Neural progenitor cell (in vitro differentiated cells): ENCODE measurements around the gene FABP1. TPM values are rescaled to one million over a fixed set of nuclear protein-coding genes. Genes with fewer than 3 reads are reported as not detected.

ENCODE experiments used
- DNase-seq: peaks from one replicate; pipeline ENCODE4 v3.0.0-alpha.2; 2016; ENCODE audit warnings: low spot score
- H2AFZ ChIP-seq: fragments of 200-600 bp; sonication (generic); replicated peaks from 2 replicates; pipeline ENCODE4 v1.6.1; 2016; ENCODE audit warnings: antibody characterized with exemption
- H3F3A ChIP-seq: fragments of 200-600 bp; sonication (generic); 2 replicates; pipeline ENCODE4 v1.6.1; 2016; ENCODE audit warnings: antibody characterized with exemption, low read depth
- H3K27ac ChIP-seq: fragments of 200-600 bp; sonication (generic); 2 replicates; pipeline ENCODE4 v1.5.1; 2016; ENCODE audit warnings: mild to moderate bottlenecking
- H3K27me3 ChIP-seq: fragments of 200-600 bp; sonication (generic); 2 replicates; pipeline ENCODE4 v1.6.1; 2016; ENCODE audit warnings: mild to moderate bottlenecking, moderate library complexity
- H3K36me3 ChIP-seq: fragments of 200-600 bp; sonication (generic); 2 replicates; pipeline ENCODE4 v1.5.1; 2016
- H3K4me1 ChIP-seq: fragments of 200-600 bp; sonication (generic); 2 replicates; pipeline ENCODE4 v1.6.1; 2016; ENCODE audit warnings: mixed run types
- H3K4me2 ChIP-seq: fragments of 200-600 bp; sonication (generic); 2 replicates; pipeline ENCODE4 v1.6.1; 2016
- H3K4me3 ChIP-seq: fragments of 200-600 bp; sonication (generic); 2 replicates; pipeline ENCODE4 v1.5.1; 2016
- H3K79me2 ChIP-seq: fragments of 200-600 bp; sonication (generic); 2 replicates; pipeline ENCODE4 v1.6.1; 2016; ENCODE audit warnings: low read depth
- H3K9ac ChIP-seq: fragments of 200-600 bp; sonication (generic); 2 replicates; pipeline ENCODE4 v1.6.1; 2016
- H3K9me3 ChIP-seq: fragments of 200-600 bp; sonication (generic); 2 replicates; pipeline ENCODE4 v1.5.1; 2016; ENCODE audit warnings: low read depth
- H4K20me1 ChIP-seq: fragments of 200-600 bp; sonication (generic); 2 replicates; pipeline ENCODE4 v1.6.1; 2016; ENCODE audit warnings: low read depth
- H3K27ac Mint-ChIP-seq: 3 replicates; pipeline ENCODE4 v1.8.0; 2021; ENCODE audit warnings: mixed read lengths
- H3K27me3 Mint-ChIP-seq: 2 replicates; pipeline ENCODE4 v1.8.0; 2022; ENCODE audit warnings: low read depth, mild to moderate bottlenecking, inconsistent platforms, moderate library complexity, mixed read lengths; ENCODE audit not compliant: insufficient read depth
- H3K36me3 Mint-ChIP-seq: 3 replicates; pipeline ENCODE4 v1.8.0; 2021; ENCODE audit warnings: mixed read lengths
- H3K4me1 Mint-ChIP-seq: 3 replicates; pipeline ENCODE4 v1.8.0; 2021; ENCODE audit warnings: mixed read lengths
- H3K4me3 Mint-ChIP-seq: 3 replicates; pipeline ENCODE4 v1.8.0; 2021; ENCODE audit warnings: mild to moderate bottlenecking, moderate library complexity, mixed read lengths
- H3K9me3 Mint-ChIP-seq: 3 replicates; pipeline ENCODE4 v1.8.0; 2020; ENCODE audit warnings: mixed read lengths
- CTCF ChIP-seq: fragments of 200-600 bp; sonication (generic); IDR thresholded peaks from 2 replicates; pipeline ENCODE4 v1.5.1; 2017; ENCODE audit warnings: antibody characterized with exemption, mild to moderate bottlenecking
- EZH2 ChIP-seq: fragments of 200-600 bp; sonication (generic); IDR thresholded peaks from 2 replicates; pipeline ENCODE4 v1.6.1; 2017; ENCODE audit warnings: antibody characterized with exemption, mild to moderate bottlenecking, moderate library complexity
- EZH2phosphoT487 ChIP-seq: fragments of 200-600 bp; sonication (generic); IDR thresholded peaks from 2 replicates; pipeline ENCODE4 v1.6.1; 2017; ENCODE audit warnings: antibody characterized with exemption
- total RNA-seq: library from RNA; depleted of rRNA; stranded (reverse); fragments of >200 nt; gene quantifications from 2 replicates; pipeline ENCODE4 v1.2.3, GENCODE V29; 2015; ENCODE audit warnings: low replicate concordance

The FABP1 gene
- total RNA-seq, 1 donor from 2014 or later: not detected

DNA sequence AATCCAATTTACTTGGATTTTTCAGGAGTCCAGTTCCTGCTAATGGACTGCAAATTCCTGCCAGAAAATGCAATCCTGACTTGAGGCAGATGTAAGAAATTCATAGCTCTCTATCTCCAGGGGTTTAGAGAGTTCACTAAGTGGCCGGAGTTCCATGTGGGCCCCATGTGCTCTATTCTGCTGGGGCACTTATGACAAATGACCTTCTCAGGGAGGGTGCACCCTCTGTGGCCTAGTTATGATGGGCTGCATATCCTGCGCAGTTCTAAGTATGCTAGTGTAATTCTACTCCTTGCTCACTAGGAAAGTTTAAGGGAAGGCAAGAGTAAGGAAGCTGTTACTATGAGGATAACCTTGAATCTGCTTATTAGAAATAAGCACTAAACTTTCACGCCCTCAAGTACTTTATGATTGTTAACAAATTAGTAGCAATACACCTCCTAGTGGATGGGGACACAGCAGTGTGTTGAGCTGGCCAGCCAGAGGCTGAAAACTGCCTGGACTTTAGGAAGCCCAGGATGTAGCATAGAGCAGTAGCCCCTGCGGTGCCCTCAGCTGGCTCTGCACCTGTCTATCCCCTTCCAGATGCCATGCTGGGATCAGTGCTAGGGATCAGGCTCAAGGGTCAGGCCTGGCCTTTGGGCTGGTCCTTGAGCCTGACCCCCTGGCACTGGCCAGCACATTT lies 45.8 kb downstream of the FABP1 start:
- Histone ChIP-seq H3K36me3 (no peaks in the 10 kb centered on the region), H4K20me1 (no peaks in the 10 kb centered on the region), H3K27ac (no peak overlapping the region), H3K4me1 (peaks cover 4% of the 10 kb centered on the region), H3K27me3 (no peaks in the 10 kb centered on the region), H3K79me2 (no peaks in the 10 kb centered on the region), H3K4me3 (no peak overlapping the region), H3F3A (no peaks in the 10 kb centered on the region), H2AFZ (no peak overlapping the region), H3K9ac (no peak overlapping the region), H3K9me3 (no peaks in the 10 kb centered on the region), H3K4me2 (no peak overlapping the region)
- H3K9me3 Mint-ChIP-seq: no peaks in the 10 kb centered on the region
- no peak overlapping the region for H3K4me3 Mint-ChIP-seq
- TF ChIP-seq EZH2 (no peak), CTCF (no peak), EZH2phosphoT487 (no peak)
- DNase-seq: no peak
- H3K27ac Mint-ChIP-seq: no peak overlapping the region
- peaks cover 23% of the 10 kb centered on the region for H3K4me1 Mint-ChIP-seq
- peaks cover 2% of the 10 kb centered on the region for H3K27me3 Mint-ChIP-seq
- no peaks in the 10 kb centered on the region for H3K36me3 Mint-ChIP-seq

DNA sequence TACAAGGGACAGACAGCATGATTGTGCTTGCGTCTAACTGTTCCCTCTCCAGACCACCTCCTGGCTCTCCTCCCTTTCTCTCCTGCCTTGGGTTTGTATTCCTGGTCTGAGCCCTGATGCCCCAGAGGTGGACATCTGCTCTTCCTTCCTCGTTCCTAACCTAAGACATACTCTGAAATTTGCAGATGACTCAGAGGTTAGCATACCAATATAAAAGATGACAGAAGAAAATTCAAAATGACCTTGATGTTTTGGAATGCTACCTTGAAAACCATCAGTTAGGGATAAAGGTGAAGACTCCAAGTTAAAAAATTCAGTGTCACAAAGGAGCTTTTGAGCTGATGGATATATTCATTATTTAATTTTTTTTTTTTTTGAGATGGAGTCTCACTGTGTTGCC lies 47.3 kb downstream of the FABP1 start:
- peaks cover 4% of the 10 kb centered on the region for H3K4me1 ChIP-seq
- no peaks in the 10 kb centered on the region for H3K9me3 Mint-ChIP-seq
- H3K36me3 ChIP-seq: no peaks in the 10 kb centered on the region
- no peaks in the 10 kb centered on the region for H4K20me1 ChIP-seq
- H3K27ac ChIP-seq: no peak overlapping the region
- no peak overlapping the region for H3K27ac Mint-ChIP-seq
- peaks cover 2% of the 10 kb centered on the region for H3K27me3 Mint-ChIP-seq
- no peak overlapping the region for H3K9ac ChIP-seq
- no peak overlapping the region for H2AFZ ChIP-seq
- no peak overlapping the region for H3K4me3 ChIP-seq
- H3K79me2 ChIP-seq: no peaks in the 10 kb centered on the region
- no peak for DNase-seq
- H3K4me1 Mint-ChIP-seq: peaks cover 24% of the 10 kb centered on the region
- TF ChIP-seq EZH2 (no peak), CTCF (no peak), EZH2phosphoT487 (no peak)
- H3K4me3 Mint-ChIP-seq: no peak overlapping the region
- no peaks in the 10 kb centered on the region for H3K36me3 Mint-ChIP-seq
- H3K9me3 ChIP-seq: no peaks in the 10 kb centered on the region
- no peaks in the 10 kb centered on the region for H3F3A ChIP-seq
- H3K27me3 ChIP-seq: no peaks in the 10 kb centered on the region
- H3K4me2 ChIP-seq: no peak overlapping the region

GRCh38 chr2:88078643-88079172 lies 49.2 kb downstream of the FABP1 start:
- no peaks in the 10 kb centered on the region for H3K36me3 ChIP-seq

DNA sequence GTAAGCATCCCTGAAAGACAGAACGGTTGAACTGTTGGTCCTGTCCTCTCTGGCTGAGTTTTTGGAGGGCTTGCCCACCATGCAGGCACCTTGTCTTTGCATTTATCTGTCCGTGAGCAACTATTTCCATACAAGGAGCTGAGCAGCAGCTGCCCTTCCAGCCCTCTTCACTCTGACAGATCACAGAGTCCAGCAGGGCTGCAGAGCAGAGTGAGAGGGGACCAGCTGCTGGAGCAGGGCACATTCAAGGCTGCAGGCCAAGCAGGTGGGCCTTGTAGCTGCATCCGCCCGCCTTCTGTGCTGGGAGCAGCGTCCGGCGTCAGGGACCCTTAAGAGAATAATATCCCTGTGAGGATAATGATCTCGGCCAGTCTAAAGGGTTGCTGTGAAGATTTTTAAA lies 50.8 kb downstream of the FABP1 start:
- Mint-ChIP-seq H3K27ac (peak overlapping the region; percentile 50), H3K9me3 (peaks cover 3% of the 10 kb centered on the region), H3K4me1 (peaks cover 11% of the 10 kb centered on the region), H3K36me3 (peaks cover 1% of the 10 kb centered on the region), H3K4me3 (no peak overlapping the region), H3K27me3 (peaks cover 2% of the 10 kb centered on the region)
- H3K79me2 ChIP-seq: no peaks in the 10 kb centered on the region
- H3K4me2 ChIP-seq: no peak overlapping the region
- no peaks in the 10 kb centered on the region for H3F3A ChIP-seq
- no peak overlapping the region for H3K27ac ChIP-seq
- H3K4me3 ChIP-seq: no peak overlapping the region
- H2AFZ ChIP-seq: no peak overlapping the region
- TF ChIP-seq EZH2phosphoT487: no peak
- TF ChIP-seq CTCF: no peak
- TF ChIP-seq EZH2: no peak
- H3K27me3 ChIP-seq: no peaks in the 10 kb centered on the region
- H3K9me3 ChIP-seq: no peaks in the 10 kb centered on the region
- no peak overlapping the region for H3K9ac ChIP-seq
- H3K4me1 ChIP-seq: no peaks in the 10 kb centered on the region
- no peaks in the 10 kb centered on the region for H3K36me3 ChIP-seq
- no peak for DNase-seq
- no peaks in the 10 kb centered on the region for H4K20me1 ChIP-seq

More at GRCh38 chr2:88078643-88079172, 49.2 kb downstream of the FABP1 start:
- Histone ChIP-seq H3K79me2 (no peaks in the 10 kb centered on the region), H3K4me3 (no peak overlapping the region), H4K20me1 (no peaks in the 10 kb centered on the region), H3K9me3 (no peaks in the 10 kb centered on the region), H2AFZ (no peak overlapping the region), H3F3A (no peaks in the 10 kb centered on the region), H3K9ac (no peak overlapping the region), H3K4me1 (peaks cover 4% of the 10 kb centered on the region), H3K4me2 (no peak overlapping the region), H3K27me3 (no peaks in the 10 kb centered on the region), H3K27ac (no peak overlapping the region)
- Mint-ChIP-seq H3K27me3 (peaks cover 2% of the 10 kb centered on the region), H3K4me3 (no peak overlapping the region), H3K27ac (no peak overlapping the region), H3K36me3 (peaks cover 1% of the 10 kb centered on the region), H3K9me3 (peaks cover 3% of the 10 kb centered on the region), H3K4me1 (peaks cover 24% of the 10 kb centered on the region)
- no peak for DNase-seq
- no peak for TF ChIP-seq EZH2
